Liver (tissue), 9 donors: ENCODE measurements around the gene ST6GALNAC2. TPM values are rescaled to one million over a fixed set of nuclear protein-coding genes. Genes with fewer than 3 reads are reported as not detected.

Source experiments
- DNase-seq: peaks from one replicate; pipeline ENCODE4 v3.0.0-alpha.2; 2017; ENCODE audit warnings: low spot score
- H3K27ac ChIP-seq, 2 donors: one replicate each; pipeline ENCODE4 v1.7.0; 2013; ENCODE audit warnings: inconsistent platforms in 2 of 2, low read length in 2 of 2, control low read depth in 1 of 2, low read depth in 1 of 2, mild to moderate bottlenecking in 1 of 2
- H3K27me3 ChIP-seq, 4 donors: one replicate each; pipeline versions ENCODE4 v1.6.1 to v1.7.0; 2013; ENCODE audit warnings: low read length in 3 of 4, inconsistent platforms in 1 of 4, mild to moderate bottlenecking in 1 of 4, moderate library complexity in 1 of 4; ENCODE audit not compliant: control insufficient read depth in 4 of 4, insufficient read depth in 4 of 4
- H3K36me3 ChIP-seq, 4 donors: one replicate each; pipeline versions ENCODE4 v1.6.1 to v1.7.0; 2013; ENCODE audit warnings: low read length in 3 of 4, mild to moderate bottlenecking in 3 of 4, low read depth in 1 of 4, moderate library complexity in 1 of 4; ENCODE audit not compliant: control insufficient read depth in 4 of 4, insufficient read depth in 3 of 4
- H3K4me1 ChIP-seq, 4 donors: one replicate each; pipeline versions ENCODE4 v1.6.1 to v1.7.0; 2013; ENCODE audit warnings: low read length in 3 of 4, mild to moderate bottlenecking in 3 of 4, moderate library complexity in 1 of 4; ENCODE audit not compliant: control insufficient read depth in 4 of 4, insufficient read depth in 4 of 4
- H3K4me3 ChIP-seq, 3 donors: one replicate each; pipeline versions ENCODE4 v1.6.1 to v1.7.0; 2013; ENCODE audit warnings: low read length in 3 of 3, control low read depth in 1 of 3, low read depth in 1 of 3, mild to moderate bottlenecking in 1 of 3
- H3K9ac ChIP-seq, 2 donors: one replicate each; pipeline ENCODE4 v1.7.0; 2013; ENCODE audit warnings: low read length in 2 of 2, mild to moderate bottlenecking in 2 of 2, moderate library complexity in 2 of 2, control low read depth in 1 of 2, low read depth in 1 of 2
- H3K9me3 ChIP-seq, 4 donors: one replicate each; pipeline versions ENCODE4 v1.6.1 to v1.7.0; 2013; ENCODE audit warnings: low read length in 3 of 4; ENCODE audit not compliant: control insufficient read depth in 4 of 4
- CTCF ChIP-seq: fragments of 150-350 bp; IDR thresholded peaks from 2 replicates; pipeline ENCODE4 v1.5.1; 2017; ENCODE audit warnings: improper control_type of control experiment, low read depth, low read length; ENCODE audit not compliant: missing input control
- FOXA1 ChIP-seq: IDR thresholded peaks from 2 replicates; pipeline ENCODE4 v1.6.1; 2016; ENCODE audit warnings: antibody characterized with exemption
- FOXA2 ChIP-seq: IDR thresholded peaks from 2 replicates; pipeline ENCODE4 v1.6.1; 2016; ENCODE audit warnings: antibody characterized with exemption
- GABPA ChIP-seq, 2 donors: IDR thresholded peaks in 1 of 2; conservative IDR thresholded peaks in 1 of 2; 2 replicates each; pipeline ENCODE4 v1.6.1; 2016; ENCODE audit warnings: antibody characterized with exemption in 2 of 2, mild to moderate bottlenecking in 1 of 2, moderate library complexity in 1 of 2
- HNF4A ChIP-seq, 2 donors: conservative IDR thresholded peaks; 2 replicates each; pipeline ENCODE4 v1.6.1; 2016; ENCODE audit warnings: antibody characterized with exemption in 2 of 2, mild to moderate bottlenecking in 2 of 2
- JUND ChIP-seq, 2 donors: IDR thresholded peaks; 2 replicates each; pipeline ENCODE4 v1.6.1; 2016; ENCODE audit warnings: antibody characterized with exemption in 2 of 2
- MAX ChIP-seq: IDR thresholded peaks from 2 replicates; pipeline ENCODE4 v1.6.1; 2016; ENCODE audit warnings: antibody characterized with exemption
- NR2F2 ChIP-seq: IDR thresholded peaks from 2 replicates; pipeline ENCODE4 v1.6.1; 2016; ENCODE audit warnings: antibody characterized with exemption
- RAD21 ChIP-seq, 2 donors: IDR thresholded peaks; 2 replicates each; pipeline ENCODE4 v1.6.1; 2016; ENCODE audit warnings: antibody characterized with exemption in 2 of 2, mild to moderate bottlenecking in 2 of 2
- RXRA ChIP-seq, 2 donors: IDR thresholded peaks; 2 replicates each; pipeline ENCODE4 v1.6.1; 2017 to 2018; ENCODE audit warnings: antibody characterized with exemption in 2 of 2, mild to moderate bottlenecking in 1 of 2
- SP1 ChIP-seq: IDR thresholded peaks from 2 replicates; pipeline ENCODE4 v1.6.1; 2018; ENCODE audit warnings: antibody characterized with exemption, mild to moderate bottlenecking
- TAF1 ChIP-seq: conservative IDR thresholded peaks from 2 replicates; pipeline ENCODE4 v1.6.1; 2016; ENCODE audit warnings: antibody characterized with exemption, mild to moderate bottlenecking
- YY1 ChIP-seq: IDR thresholded peaks from 2 replicates; pipeline ENCODE4 v1.6.1; 2016; ENCODE audit warnings: antibody characterized with exemption, mild to moderate bottlenecking
- WGBS: extraction: QIAGEN DNeasy Blood & Tissue Kit; methylation state at CpG from one replicate; pipeline ENCODE4 v1.1.7; 2013; 5-methylcytosine and 5-hydroxymethylcytosine counted together
- polyA plus RNA-seq, 2 donors: library from polyadenylated mRNA; stranded (reverse) in 1 of 2; unstranded in 1 of 2; fragments of 200-250 nt in 1 of 2; fragments of >200 nt in 1 of 2; fragmentation: Nextera tagmentation in 1 of 2; extraction: Ambion mirVana in 1 of 2; gene quantifications; one replicate each; pipeline versions ENCODE4 v1.2.1 to v1.2.3, GENCODE V29; 2013 to 2015
- total RNA-seq, 2 donors: library from RNA; depleted of rRNA; stranded (reverse); fragments of >200 nt; gene quantifications; one replicate each; pipeline ENCODE4 v1.2.3, GENCODE V29; 2014
- TF ChIP-seq, protein P1 (sequence below): IDR thresholded peaks from 2 replicates; pipeline ENCODE4 v1.6.1; 2016; ENCODE audit warnings: antibody characterized with exemption
- donor health status: healthy.
- donor health status: healthy.
- donor health status: healthy.
- donor health status: healthy.
- donor health status: healthy.

ST6GALNAC2 gene
- total and polyA plus RNA-seq, 4 donors: 0.52 to 2.6 (median 1.1) TPM

- TF ChIP-seq GABPA (IDR thresholded peaks at IDR 0.05 in 1 of 2, conservative IDR thresholded peaks at IDR 0.05 in 1 of 2): no peak
- TF ChIP-seq MAX: no peak
- TF ChIP-seq RAD21 (IDR thresholded peaks at IDR 0.05): no peak
- TF ChIP-seq FOXA1: no peak
These were observed 11.5 kb downstream of the ST6GALNAC2 start (continued) for GRCh38 chr17:76574166-76574565.

DNA sequence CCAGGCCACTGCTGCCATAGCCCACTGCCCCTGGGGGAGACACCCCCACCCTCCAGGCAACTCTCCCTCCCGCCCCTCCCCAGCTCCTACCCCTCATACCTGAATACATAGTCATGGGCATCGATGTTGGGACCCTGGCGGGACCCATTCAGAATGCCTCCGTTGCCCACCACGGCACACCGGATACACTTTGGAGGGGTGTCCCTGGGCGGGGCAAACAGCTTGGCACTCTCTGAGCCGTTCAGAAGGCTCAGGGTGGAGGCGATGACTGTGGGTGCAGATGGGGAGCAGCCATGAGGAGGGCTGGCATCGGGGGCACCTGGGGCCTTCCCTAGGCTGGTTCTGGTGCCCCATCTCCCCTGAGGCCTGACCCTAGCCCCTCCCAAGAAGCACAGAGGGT lies 12.6 kb downstream of the ST6GALNAC2 start:
- WGBS: 93% methylated on average over 10 of the region's 10 CpGs
- TF ChIP-seq JUND (IDR thresholded peaks at IDR 0.05) (no peak), TAF1 (no peak), CTCF (no peak), HNF4A (conservative IDR thresholded peaks at IDR 0.05) (no peak)
- DNase-seq: no peak

DNA sequence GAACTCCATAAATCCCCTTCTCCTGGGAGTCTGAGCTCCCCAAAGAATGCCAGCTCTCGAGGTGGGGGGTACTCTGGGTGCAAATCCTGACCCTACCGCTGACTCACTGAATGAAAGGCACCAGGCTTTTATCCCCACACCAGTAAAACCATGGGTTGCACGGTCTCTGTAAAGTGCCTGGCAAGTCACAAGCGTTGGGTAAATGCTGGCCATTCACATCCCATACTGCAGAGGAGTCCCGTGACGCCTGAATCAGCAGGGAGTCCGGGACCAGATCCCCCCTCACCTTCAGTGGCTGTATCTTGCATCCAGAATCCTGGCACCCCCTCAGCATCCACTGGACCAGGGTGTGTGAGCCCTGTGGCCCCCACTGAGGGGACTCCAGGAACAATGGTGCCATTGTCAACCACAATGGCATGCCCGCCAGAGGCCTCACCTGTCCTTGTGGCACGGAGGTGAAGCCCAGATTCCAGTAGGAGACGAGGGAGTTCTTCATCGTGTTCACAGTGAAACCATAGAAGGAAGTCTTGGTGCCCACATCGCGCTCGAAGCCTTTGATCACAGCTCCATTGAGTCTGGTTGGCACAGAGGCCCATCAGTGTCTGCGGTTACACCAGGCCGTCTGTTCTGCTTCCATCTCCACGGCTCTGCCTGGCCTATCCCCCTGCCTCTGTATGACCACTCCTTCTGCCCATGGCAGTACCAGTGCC lies 13.3 kb downstream of the ST6GALNAC2 start:
- Histone ChIP-seq H3K4me1 (peaks cover 0 to 6% (median 1%) of the 10 kb centered on the region in 4 donors), H3K27me3 (no peaks in the 10 kb centered on the region), H3K27ac (no peak overlapping the region), H3K36me3 (no peaks in the 10 kb centered on the region), H3K4me3 (no peak overlapping the region), H3K9ac (no peak overlapping the region), H3K9me3 (no peaks in the 10 kb centered on the region)
- no peak for DNase-seq
- 95% methylated on average over 17 of the region's 17 CpGs for WGBS
- TF ChIP-seq CTCF: no peak
- TF ChIP-seq HNF4A (conservative IDR thresholded peaks at IDR 0.05): no peak
- TF ChIP-seq MAX: no peak
- no peak for TF ChIP-seq YY1
- TF ChIP-seq TAF1: no peak
- TF ChIP-seq JUND (IDR thresholded peaks at IDR 0.05): no peak
- TF ChIP-seq, protein P1, sequence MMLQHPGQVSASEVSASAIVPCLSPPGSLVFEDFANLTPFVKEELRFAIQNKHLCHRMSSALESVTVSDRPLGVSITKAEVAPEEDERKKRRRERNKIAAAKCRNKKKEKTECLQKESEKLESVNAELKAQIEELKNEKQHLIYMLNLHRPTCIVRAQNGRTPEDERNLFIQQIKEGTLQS: no peak
- TF ChIP-seq NR2F2: no peak
- no peak for TF ChIP-seq FOXA2
- no peak for TF ChIP-seq SP1
- TF ChIP-seq RXRA (IDR thresholded peaks at IDR 0.05): no peak

More for the DNA sequence above, 12.6 kb downstream of the ST6GALNAC2 start:
- H3K4me3 ChIP-seq: no peak overlapping the region
- H3K9me3 ChIP-seq: no peaks in the 10 kb centered on the region
- no peaks in the 10 kb centered on the region for H3K36me3 ChIP-seq
- H3K27ac ChIP-seq: no peak overlapping the region
- H3K27me3 ChIP-seq: no peaks in the 10 kb centered on the region
- H3K9ac ChIP-seq: no peak overlapping the region
- H3K4me1 ChIP-seq: no peaks in the 10 kb centered on the region
